GM12872 (cell line): Measurements from ENCODE around the gene CST6.

Experiments used
- CTCF ChIP-seq: IDR thresholded peaks from 3 replicates; pipeline ENCODE4 v1.5.1; 2011; ENCODE audit warnings: low read depth, mild to moderate bottlenecking, low read length, moderate library complexity; ENCODE audit not compliant: insufficient read depth

Gene CST6

DNA sequence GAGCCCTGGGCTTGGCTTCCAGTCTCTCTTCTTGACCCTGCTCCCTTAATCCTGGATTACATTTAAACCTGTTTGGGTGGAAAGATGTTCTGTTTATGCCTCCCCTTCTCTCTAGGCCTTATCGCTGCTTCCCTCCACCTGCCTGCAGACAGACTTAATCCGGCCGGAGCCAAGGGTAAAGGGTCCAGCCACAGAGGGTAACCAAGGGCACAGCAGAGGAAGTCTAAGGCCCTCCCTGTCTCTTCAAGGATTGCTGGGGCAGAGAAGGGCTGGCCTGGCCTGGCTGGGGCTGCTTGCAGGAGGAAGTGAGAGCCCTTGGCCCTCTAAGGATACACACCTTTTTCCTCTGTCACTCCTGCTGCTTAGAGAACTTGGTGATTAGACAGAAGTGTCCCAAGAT, 35.1 kb downstream of the CST6 start:
- no peak for TF ChIP-seq CTCF

- TF ChIP-seq CTCF, result no peak
These were observed 35.9 kb downstream of the CST6 start for GRCh38 chr11:66047541-66048365.

GRCh38 chr11:66048547-66049323, 36.9 kb downstream of the CST6 start, which contains the start of gene GAL3ST3:
Gene GAL3ST3 (minus strand): TSS chr11:66049161. CDS start chr11:66045415, 3,746 bp downstream.
- no peak for TF ChIP-seq CTCF

DNA sequence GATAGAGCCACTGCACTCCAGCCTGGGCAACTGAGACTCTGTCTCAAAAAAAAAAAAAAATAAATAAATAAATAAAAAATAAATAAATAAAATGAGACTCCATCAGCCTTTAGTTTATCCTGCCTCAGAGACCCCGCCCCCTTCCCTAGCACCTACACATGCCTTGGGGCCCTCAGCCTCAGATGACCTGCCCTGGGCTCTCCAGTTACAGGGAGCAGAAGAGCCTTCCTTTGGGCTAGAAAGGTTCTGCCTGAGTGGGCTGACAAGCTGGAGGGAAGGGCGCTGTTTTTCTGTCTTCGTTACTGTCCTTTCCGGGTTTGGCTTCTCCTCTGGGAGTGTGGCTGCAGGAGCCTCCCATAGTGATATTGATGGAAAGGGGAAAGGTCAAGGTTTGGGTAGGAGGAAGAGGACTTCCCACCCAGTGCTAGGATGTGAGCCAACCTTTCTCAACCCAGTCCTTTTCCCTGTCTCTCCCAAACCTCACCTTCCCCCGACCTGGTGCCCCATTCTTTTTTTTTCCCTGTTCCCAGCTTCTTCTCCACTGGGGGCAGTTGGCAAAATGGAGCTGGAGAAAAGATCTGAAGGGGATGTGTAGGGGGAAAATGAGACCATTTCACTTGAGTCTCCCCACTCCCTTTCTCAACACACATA, 38.9 kb downstream of the CST6 start:
- no peak for TF ChIP-seq CTCF

DNA sequence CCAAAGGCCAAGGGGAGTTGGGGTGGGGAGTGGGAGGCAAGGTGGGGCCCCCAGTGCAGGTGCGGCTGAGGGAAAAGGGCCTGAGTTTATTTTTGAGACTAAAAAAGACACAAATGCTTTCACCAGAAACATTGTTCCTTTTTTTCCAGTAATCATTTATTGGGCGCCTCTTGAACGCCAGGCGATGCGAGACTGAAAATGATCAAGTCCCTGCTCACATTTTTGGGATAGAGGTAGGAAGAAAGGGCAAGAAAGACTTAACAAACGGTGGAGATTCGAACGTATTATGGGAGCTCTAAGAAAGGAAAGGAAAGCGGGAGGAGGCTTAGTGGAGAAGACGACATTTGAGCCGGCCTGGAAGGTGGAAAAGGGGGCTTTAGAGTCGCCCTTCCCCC, 39.6 kb downstream of the CST6 start:
- no peak for TF ChIP-seq CTCF

GRCh38 chr11:66051766-66052663, 40.2 kb downstream of the CST6 start, which contains the start of gene SF3B2:
Gene SF3B2 (plus strand): TSS chr11:66052364. CDS start chr11:66052385, 21 bp downstream.
- 0 out of 3 replicates have a peak, but pooled peaks have one; percentile 2 for TF ChIP-seq CTCF
